ENCODE results near the gene IGF2BP2. TPM values are rescaled to one million over a fixed set of nuclear protein-coding genes. Genes with fewer than 3 reads are reported as not detected.

The IGF2BP2 gene
- total RNA-seq, 2 donors from 2014 or later = 2.6 to 2.7 TPM

DNA sequence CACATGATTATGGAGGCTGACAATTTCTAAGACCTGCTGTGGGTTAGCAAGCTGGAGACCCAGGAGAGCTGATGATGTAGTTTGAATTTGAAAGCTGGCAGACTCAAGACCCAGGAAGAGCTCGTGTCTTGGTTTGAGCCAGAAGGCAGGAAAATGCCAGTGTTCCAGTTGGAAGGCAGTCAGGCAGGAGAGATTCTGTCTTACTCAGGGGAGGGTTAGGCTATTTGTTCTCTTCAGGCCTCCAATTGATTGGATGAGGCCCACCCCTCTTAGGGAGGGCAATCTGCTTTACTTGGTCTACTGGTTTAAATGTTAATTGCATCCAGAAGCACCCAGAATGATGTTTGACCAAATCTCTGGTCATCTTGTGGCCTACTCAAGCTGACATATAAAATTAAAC lies 40.4 kb upstream of the IGF2BP2 start:
- DNase-seq (ENCODE audit: low spot score) (no peak), ATAC-seq (ENCODE audit: insufficient number of reproducible peaks, low FRiP score, low read depth) (no peak)
- Histone ChIP-seq H3K27ac (no peak overlapping the region), H3K36me3 (no peaks in the 10 kb centered on the region), H3K9me3 (no peaks in the 10 kb centered on the region), H3K27me3 (replicated peaks; ENCODE audit: insufficient read depth) (no peaks in the 10 kb centered on the region), H3K4me3 (no peak overlapping the region), H3K4me1 (ENCODE audit: control insufficient read depth in 1 of 2, low read depth in 2 of 2) (no peaks in the 10 kb centered on the region)
- TF ChIP-seq, protein P1, sequence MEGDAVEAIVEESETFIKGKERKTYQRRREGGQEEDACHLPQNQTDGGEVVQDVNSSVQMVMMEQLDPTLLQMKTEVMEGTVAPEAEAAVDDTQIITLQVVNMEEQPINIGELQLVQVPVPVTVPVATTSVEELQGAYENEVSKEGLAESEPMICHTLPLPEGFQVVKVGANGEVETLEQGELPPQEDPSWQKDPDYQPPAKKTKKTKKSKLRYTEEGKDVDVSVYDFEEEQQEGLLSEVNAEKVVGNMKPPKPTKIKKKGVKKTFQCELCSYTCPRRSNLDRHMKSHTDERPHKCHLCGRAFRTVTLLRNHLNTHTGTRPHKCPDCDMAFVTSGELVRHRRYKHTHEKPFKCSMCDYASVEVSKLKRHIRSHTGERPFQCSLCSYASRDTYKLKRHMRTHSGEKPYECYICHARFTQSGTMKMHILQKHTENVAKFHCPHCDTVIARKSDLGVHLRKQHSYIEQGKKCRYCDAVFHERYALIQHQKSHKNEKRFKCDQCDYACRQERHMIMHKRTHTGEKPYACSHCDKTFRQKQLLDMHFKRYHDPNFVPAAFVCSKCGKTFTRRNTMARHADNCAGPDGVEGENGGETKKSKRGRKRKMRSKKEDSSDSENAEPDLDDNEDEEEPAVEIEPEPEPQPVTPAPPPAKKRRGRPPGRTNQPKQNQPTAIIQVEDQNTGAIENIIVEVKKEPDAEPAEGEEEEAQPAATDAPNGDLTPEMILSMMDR (IDR thresholded peaks at IDR 0.05) = no peak

DNA sequence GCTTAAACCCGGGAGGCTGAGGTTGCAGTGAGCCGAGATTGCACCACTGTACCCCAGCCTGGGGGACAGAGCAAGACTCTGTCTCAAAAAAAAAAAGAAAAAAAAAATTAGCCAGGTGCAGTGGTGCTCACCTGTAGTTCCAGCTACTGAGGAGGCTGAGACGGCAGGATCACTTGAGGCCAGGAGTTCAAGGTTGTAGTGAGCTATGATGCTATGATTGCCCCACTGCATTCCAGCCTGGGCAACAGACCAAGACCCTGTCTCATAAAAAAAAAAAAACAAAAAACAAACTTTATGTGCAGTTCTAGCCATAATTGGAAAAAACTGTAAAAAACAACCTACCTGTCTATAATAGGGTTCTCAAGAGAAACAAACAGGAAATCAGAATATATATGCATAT lies 39.9 kb upstream of the IGF2BP2 start:
- TF ChIP-seq, protein P1 (IDR thresholded peaks at IDR 0.05) = no peak
- H3K4me3 ChIP-seq = no peak overlapping the region
- no peaks in the 10 kb centered on the region for H3K4me1 ChIP-seq (ENCODE audit: control insufficient read depth in 1 of 2, low read depth in 2 of 2)
- no peaks in the 10 kb centered on the region for H3K27me3 ChIP-seq (replicated peaks; ENCODE audit: insufficient read depth)
- no peak for ATAC-seq (ENCODE audit: insufficient number of reproducible peaks, low FRiP score, low read depth)
- no peak overlapping the region for H3K27ac ChIP-seq
- no peak for DNase-seq (ENCODE audit: low spot score)
- no peaks in the 10 kb centered on the region for H3K36me3 ChIP-seq
- H3K9me3 ChIP-seq = no peaks in the 10 kb centered on the region

DNA sequence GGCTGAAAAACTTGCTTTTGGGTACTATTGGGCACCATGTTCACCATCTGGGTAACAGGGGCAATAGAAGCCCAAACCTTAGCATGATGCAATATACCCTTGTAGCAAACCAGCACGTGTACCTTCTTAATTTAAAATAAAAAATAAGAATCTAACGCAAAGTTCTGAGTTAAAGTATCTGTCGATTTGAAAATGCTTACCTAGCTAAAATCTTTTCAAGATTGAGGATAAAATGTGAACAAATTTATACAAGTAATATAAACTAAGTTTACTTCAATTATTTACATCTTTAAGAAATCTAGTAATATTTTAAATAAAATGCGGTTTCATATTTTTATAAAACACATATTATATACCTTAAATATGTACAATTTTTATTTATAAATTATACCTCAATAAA lies 38.1 kb upstream of the IGF2BP2 start:
- DNase-seq (ENCODE audit: low spot score) (no peak), ATAC-seq (ENCODE audit: insufficient number of reproducible peaks, low FRiP score, low read depth) (no peak)
- Histone ChIP-seq H3K4me3 (no peak overlapping the region), H3K27ac (no peak overlapping the region), H3K36me3 (no peaks in the 10 kb centered on the region), H3K4me1 (ENCODE audit: control insufficient read depth in 1 of 2, low read depth in 2 of 2) (no peaks in the 10 kb centered on the region), H3K9me3 (no peaks in the 10 kb centered on the region), H3K27me3 (replicated peaks; ENCODE audit: insufficient read depth) (no peaks in the 10 kb centered on the region)
- TF ChIP-seq, protein P1 (IDR thresholded peaks at IDR 0.05) = no peak

DNA sequence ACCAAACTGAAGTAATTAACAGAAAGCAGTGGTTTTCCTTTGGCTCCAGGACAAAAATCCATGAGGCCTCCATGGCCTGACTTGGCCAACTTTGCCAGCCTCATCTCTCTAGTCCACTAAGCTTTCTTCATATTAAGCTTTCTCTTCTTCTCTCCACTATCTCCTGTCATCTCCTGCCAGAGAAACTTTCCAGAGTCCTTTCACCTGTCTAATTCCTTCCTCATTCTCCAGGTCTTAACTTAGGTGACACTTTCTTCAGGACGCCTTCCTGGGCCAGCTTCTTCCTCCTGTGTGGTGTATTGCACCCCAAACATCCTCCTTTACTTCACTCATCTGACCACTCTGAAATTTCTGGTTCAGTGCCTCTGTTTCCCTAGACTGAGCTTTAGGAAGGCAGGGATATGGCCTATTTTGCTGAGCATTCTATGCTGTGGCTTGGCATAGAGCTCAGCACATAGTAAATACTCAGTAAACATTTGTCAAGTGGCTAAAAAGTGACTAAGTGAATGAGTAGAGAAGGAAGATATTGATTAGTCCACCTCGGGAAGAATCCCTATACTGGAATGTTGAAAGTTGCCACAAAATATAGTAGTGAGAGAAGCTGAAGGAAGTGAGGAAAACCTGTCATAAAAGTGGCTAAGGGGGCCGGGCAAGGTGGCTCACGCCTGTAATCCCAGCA lies 34.6 kb upstream of the IGF2BP2 start:
- peaks cover 8% of the 10 kb centered on the region for H3K9me3 ChIP-seq
- no peaks in the 10 kb centered on the region for H3K27me3 ChIP-seq (replicated peaks; ENCODE audit: insufficient read depth)
- H3K27ac ChIP-seq = no peak overlapping the region
- ATAC-seq (ENCODE audit: insufficient number of reproducible peaks, low FRiP score, low read depth) = no peak
- TF ChIP-seq, protein P1 (IDR thresholded peaks at IDR 0.05) = no peak
- DNase-seq (ENCODE audit: low spot score) = no peak
- H3K36me3 ChIP-seq = no peaks in the 10 kb centered on the region
- H3K4me1 ChIP-seq (ENCODE audit: control insufficient read depth in 1 of 2, low read depth in 2 of 2) = no peaks in the 10 kb centered on the region
- no peak overlapping the region for H3K4me3 ChIP-seq

DNA sequence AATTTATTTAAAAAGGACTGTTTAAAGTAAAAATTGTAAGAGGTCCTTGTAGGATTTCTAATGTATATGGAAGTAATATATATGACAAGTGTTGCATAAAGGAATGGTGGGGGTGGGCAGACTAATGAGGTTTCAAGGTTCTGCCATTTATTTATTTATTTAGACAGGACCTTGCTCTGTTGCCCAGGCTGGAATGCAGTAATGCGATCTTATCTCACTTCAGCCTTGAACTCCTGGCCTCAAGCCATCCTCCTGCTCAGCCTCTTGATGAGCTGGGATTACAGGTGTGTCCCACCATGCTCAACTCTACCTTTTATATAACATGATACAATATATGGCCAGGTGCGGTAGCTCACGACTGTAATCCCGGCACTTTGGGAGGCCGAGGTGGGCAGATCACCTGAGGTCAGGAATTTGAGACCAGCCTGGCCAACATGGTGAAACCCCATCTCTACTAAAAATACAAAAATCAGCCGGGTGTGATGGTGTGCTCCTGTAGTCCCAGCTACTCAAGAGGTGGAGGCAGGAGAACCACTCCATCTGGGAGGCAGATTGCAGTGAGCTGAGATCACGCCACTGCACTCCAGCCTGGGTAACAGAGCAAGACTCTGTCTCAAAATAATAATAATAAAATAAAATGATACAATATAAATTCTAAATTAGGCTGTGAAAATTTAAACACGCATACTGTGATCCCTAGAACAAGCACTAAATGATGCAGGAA lies 33.8 kb upstream of the IGF2BP2 start:
- Histone ChIP-seq H3K27ac (no peak overlapping the region), H3K4me1 (ENCODE audit: control insufficient read depth in 1 of 2, low read depth in 2 of 2) (no peaks in the 10 kb centered on the region), H3K4me3 (no peak overlapping the region), H3K9me3 (peaks cover 8% of the 10 kb centered on the region), H3K27me3 (replicated peaks; ENCODE audit: insufficient read depth) (no peaks in the 10 kb centered on the region), H3K36me3 (no peaks in the 10 kb centered on the region)
- DNase-seq (ENCODE audit: low spot score) = no peak
- ATAC-seq (ENCODE audit: insufficient number of reproducible peaks, low FRiP score, low read depth) = no peak
- TF ChIP-seq, protein P1 (IDR thresholded peaks at IDR 0.05) = no peak

Data from thoracic aorta (tissue), 2 donors.